ENCODE measurements around the gene MRNIP.

MRNIP gene

DNA sequence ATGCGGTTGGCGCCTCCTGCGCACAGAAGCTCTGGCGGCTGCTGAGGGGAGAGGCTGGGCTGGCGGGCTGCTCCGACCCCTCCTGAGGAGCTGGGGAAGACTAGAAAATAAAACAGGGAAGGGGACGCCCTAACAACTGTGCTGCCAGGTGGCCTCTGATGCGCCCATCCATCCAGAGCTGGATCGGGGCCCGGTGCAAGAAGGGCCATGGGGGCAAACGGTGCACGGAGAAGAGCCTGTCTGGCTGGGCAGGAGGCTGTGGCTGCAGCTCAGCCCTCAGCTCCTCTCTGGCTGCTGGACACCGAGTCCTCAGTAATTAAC lies 21.0 kb upstream of the MRNIP start:
- H3K27ac ChIP-seq = no peak overlapping the region
- no peak for TF ChIP-seq ZFX (IDR thresholded peaks at IDR 0.05; ENCODE audit: borderline replicate concordance)

DNA sequence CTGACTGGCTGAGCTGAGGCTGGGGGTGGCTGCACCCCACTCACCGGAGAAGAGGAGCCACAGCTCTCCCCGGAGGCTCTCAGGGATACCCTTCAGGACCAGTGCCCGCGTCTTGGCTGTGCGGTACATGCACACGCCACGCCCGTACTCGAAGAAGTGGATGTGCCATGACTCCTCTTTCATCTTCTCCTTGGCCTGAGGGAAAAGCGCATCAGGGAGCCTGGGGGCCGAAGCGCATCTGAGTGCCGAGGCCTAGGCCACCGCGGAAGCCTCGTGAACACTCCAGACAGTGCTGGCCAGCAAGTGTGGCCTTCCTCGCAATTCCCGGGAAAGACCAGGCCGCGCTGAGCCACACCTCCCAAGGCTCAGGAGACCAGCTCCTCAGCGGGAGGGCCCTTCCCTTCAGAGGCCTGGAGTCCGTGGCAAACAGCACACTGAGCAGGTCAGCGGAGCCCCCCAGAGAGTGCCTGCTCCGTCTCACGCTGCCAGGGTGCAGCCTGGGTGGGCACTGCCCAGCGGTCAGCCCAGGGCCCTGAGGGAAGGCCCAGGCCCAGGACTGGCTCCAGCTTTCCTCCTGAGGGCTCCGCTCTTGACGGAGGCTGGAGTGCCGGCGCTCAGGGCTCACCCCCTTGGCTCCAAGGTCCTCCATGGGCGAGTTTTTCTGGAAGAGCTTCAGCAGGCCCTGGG lies 20.5 kb upstream of the MRNIP start:
- no peak for TF ChIP-seq ZFX (IDR thresholded peaks at IDR 0.05; ENCODE audit: borderline replicate concordance)

DNA sequence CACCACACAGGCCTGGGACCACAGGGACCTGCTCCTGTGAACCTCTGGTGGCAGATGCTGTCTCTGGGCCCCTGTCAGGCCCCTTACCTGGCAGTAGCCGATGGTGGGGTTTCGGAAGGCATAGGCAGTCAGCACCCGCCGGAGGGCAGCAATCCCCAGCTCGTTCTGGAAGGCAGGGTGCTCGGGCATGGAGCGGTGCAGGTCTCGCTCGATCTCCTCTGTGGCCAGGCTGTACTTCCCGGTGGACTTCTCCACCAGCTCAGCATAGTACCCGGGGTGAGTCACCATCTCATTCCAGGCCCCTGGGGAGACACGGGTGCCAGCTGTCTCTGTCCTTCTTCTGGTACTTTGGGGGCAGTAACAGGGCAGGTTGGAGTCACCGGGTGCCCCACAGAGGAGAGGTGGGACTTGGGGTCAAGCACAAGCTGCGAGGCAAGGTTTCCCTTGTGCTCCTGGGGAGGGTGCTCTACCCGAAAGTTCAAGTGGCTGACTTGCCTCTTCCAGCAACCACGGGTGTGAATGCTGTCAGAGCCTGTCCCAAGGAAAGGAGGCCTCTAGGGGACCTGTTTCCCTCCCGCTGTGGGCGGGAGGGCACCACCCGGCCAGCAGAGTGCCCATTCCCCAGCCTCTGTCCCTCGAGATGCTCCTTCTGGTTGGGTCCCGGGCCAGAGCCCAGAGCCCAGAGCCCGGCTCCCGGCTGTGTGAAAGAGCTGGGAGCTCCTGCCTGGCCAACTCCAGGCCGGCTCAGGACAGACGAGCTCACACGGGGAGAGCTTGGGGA lies 19.8 kb upstream of the MRNIP start:
- H3K27ac ChIP-seq = no peak overlapping the region
- TF ChIP-seq, protein P1, sequence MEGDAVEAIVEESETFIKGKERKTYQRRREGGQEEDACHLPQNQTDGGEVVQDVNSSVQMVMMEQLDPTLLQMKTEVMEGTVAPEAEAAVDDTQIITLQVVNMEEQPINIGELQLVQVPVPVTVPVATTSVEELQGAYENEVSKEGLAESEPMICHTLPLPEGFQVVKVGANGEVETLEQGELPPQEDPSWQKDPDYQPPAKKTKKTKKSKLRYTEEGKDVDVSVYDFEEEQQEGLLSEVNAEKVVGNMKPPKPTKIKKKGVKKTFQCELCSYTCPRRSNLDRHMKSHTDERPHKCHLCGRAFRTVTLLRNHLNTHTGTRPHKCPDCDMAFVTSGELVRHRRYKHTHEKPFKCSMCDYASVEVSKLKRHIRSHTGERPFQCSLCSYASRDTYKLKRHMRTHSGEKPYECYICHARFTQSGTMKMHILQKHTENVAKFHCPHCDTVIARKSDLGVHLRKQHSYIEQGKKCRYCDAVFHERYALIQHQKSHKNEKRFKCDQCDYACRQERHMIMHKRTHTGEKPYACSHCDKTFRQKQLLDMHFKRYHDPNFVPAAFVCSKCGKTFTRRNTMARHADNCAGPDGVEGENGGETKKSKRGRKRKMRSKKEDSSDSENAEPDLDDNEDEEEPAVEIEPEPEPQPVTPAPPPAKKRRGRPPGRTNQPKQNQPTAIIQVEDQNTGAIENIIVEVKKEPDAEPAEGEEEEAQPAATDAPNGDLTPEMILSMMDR (IDR thresholded peaks at IDR 0.05) = no peak
- no peak for TF ChIP-seq ZFX (IDR thresholded peaks at IDR 0.05; ENCODE audit: borderline replicate concordance)

More for the DNA sequence above, 20.5 kb upstream of the MRNIP start:
- H3K27ac ChIP-seq = no peak overlapping the region

DNA sequence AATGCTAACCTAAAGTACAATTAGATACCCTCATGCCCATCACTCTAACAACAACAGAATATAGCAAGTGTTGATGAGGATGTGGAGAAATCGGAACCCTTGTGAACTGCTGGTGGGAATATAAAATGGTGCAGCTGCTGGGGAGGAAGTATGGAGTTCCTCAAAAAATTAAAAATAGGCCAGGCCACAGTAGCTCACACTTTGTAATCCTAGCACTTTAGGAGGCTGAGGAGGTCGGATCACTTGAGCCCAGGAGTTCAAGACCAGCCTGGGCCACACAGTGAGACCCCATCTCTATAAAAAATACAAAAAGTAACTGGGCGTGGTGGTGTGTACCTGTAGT lies 18.0 kb upstream of the MRNIP start:
- TF ChIP-seq ZFX (IDR thresholded peaks at IDR 0.05; ENCODE audit: borderline replicate concordance) = no peak
- TF ChIP-seq, protein P1 (IDR thresholded peaks at IDR 0.05) = no peak
- H3K27ac ChIP-seq = no peak overlapping the region

DNA sequence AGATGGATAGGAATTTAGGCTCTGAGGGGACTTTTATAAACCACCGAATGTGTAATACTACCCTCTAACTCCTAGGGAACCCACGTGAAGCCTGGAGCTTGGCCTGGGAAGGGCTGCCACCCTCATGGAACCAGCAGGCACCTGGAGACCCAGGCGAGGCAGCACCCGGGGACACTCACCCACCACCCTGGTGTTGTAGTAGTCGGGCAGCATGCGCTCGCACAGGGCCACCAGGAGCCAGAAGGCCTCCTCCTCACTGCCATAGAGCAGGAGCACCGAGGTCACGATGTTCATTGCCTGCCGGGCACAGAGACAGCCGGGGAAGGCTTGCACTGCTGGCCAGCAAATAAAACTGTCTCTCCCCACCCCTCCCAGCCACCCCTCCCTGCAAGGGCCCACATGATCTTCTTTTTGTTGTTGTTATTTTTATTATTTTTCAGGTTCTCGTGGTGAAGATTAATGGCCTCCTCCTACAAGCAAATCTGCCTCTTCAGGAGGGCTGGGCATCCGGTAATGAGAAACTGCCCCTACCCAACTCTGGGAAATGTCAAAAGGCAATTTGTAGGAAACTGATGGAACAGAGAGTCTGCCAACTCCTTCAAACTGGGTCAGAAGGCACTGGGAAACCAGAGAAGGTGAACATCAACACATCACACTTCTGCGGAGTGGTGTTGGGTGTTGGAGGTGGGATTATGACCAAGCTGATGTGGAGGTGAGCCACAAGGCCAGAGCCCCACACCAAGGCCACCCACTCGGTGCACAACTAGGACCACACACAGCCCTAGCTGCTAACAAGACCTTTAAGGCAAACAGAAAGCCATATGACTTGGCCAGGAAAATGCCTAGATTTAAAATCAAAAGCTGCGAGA lies 17.4 kb upstream of the MRNIP start:
- TF ChIP-seq, protein P1 (IDR thresholded peaks at IDR 0.05) = no peak
- no peak for TF ChIP-seq ZFX (IDR thresholded peaks at IDR 0.05; ENCODE audit: borderline replicate concordance)
- H3K27ac ChIP-seq = no peak overlapping the region

DNA sequence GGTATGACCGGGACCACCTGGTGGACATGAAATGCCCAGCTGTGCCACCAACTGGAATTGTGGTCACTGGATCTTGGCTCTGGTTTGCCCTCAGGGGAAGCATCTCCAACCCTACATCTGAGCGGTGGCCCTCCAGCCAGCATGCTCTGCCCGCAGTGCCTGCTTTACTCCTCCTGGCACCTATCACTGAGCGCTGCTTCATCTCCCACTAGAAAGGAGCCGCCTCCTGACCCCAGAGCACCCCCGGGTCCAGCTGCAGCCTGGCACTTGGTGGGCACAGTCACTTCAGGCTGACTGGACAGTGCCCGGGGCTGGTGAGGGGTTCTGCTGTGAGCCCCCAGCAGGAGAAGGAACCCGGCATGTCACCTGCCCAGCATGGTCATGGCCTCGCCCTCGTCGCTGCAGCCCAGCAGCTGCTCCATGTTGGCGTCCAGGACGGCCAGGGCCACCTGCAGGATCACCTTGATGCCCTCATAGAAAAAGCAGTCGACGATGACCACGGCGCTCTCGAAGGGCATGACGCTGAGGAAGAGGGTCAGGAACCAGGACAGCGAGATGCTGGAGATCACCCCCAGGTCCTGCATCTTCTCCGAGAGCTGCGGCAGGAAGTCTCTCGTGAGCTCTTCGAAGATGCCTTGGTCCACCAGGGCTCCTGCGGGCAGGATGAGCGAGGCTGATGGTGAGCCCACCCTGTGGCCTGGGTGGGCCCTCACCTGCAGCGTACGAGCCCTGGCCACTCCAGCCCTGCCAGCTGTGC lies 16.1 kb upstream of the MRNIP start:
- TF ChIP-seq ZFX (IDR thresholded peaks at IDR 0.05; ENCODE audit: borderline replicate concordance) = no peak
- TF ChIP-seq, protein P1 (IDR thresholded peaks at IDR 0.05) = no peak
- no peak overlapping the region for H3K27ac ChIP-seq

DNA sequence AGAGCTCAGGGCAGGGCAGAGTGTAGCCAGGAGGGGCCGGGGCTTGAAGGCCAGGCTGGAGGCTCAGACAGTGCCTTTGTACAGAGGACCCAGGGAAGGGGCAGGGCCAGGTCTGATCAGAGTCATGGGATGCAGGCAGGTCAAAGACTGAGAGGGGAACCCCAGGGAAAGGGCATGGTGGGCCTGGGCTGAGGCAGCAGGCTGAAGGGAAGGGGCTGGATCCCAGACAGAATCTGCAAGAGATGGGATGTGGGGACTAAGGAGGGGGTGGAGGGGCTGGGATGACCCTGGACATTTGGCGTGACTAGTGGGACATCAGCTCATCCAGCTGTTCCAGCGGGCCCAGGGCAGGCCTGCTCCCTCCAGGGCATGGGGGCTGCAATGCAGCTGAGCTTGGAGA lies 15.5 kb upstream of the MRNIP start:
- H3K27ac ChIP-seq = no peak overlapping the region
- TF ChIP-seq, protein P1 (IDR thresholded peaks at IDR 0.05) = no peak
